A549 treated with RU486 at 1 μM for 4 hours (cell line): ENCODE results near the gene SERPING1. TPM values are rescaled to one million over a fixed set of nuclear protein-coding genes. Genes with fewer than 3 reads are reported as not detected.

Experiments used
- total RNA-seq: library from RNA; stranded (reverse); fragments of 200-300 nt; extraction: Qiagen RNA extraction; gene quantifications from 5 replicates; pipeline ENCODE4 v1.2.3, GENCODE V29; 2022; ENCODE audit warnings: low read depth

Gene SERPING1
- 0.27 to 1.7 TPM (median 0.38 TPM) in 5 replicates for total RNA-seq

GRCh38 chr11:57597461-57597915 is at the start of gene SERPING1:
Gene SERPING1, plus strand, starts transcription at chr11:57597685. Its CDS starts 586 bp downstream, at chr11:57598271.

GRCh38 chr11:57567515-57568329 is 29.8 kb upstream of the SERPING1 start, which contains the start of gene UBE2L6:
Gene UBE2L6, minus strand, starts transcription at chr11:57567672. Its CDS starts 61 bp downstream, at chr11:57567611.

GRCh38 chr11:57649826-57650738 is 52.6 kb downstream of the SERPING1 start, which contains the start of gene YPEL4:
Gene YPEL4, minus strand, starts transcription at chr11:57649912. Its CDS starts 2,805 bp downstream, at chr11:57647107.

GRCh38 chr11:57657194-57658022 is 59.9 kb downstream of the SERPING1 start, which contains the start of gene CLP1:
Gene CLP1, plus strand, starts transcription at chr11:57657762. Its CDS starts 1,715 bp downstream, at chr11:57659477.

Other genes starting within 250 kb of the SERPING1 start
- not detected in 5 replicates for gene PRG3, start 216.5 kb upstream of the SERPING1 start, total RNA-seq
- gene PRG2, start 207.0 kb upstream of the SERPING1 start, total RNA-seq, result 0.07 TPM in 1 of 5 replicates, not detected in the others
- 0.32 to 1.0 TPM (median 0.67 TPM) in 5 replicates for gene SLC43A3, start 170.6 kb upstream of the SERPING1 start, total RNA-seq
- 60.5 to 129 TPM (median 112 TPM) in 5 replicates for gene RTN4RL2, start 137.2 kb upstream of the SERPING1 start, total RNA-seq
- gene SLC43A1, start 82.0 kb upstream of the SERPING1 start, total RNA-seq, result 1.8 to 3.4 TPM (median 3.1 TPM) in 5 replicates
- gene TIMM10, start 66.9 kb upstream of the SERPING1 start, total RNA-seq, result 160 to 189 TPM (median 170 TPM) in 5 replicates
- not detected in 5 replicates for gene SMTNL1, start 60.1 kb upstream of the SERPING1 start, total RNA-seq
- gene UBE2L6, start 30.0 kb upstream of the SERPING1 start, total RNA-seq, result 29.5 to 37.8 TPM (median 32.7 TPM) in 5 replicates
- 0.32 to 0.39 TPM (median 0.34 TPM) in 5 replicates for gene YPEL4, start 52.2 kb downstream of the SERPING1 start, total RNA-seq
- gene CLP1, start 60.1 kb downstream of the SERPING1 start, total RNA-seq, result 26.9 to 33.2 TPM (median 29.0 TPM) in 5 replicates
- 70.5 to 76.1 TPM (median 73.5 TPM) in 5 replicates for gene ZDHHC5, start 70.4 kb downstream of the SERPING1 start, total RNA-seq
- 25.7 to 34.8 TPM (median 31.6 TPM) in 5 replicates for gene MED19, start 114.5 kb downstream of the SERPING1 start, total RNA-seq
- 144 to 163 TPM (median 153 TPM) in 5 replicates for gene TMX2, start 114.9 kb downstream of the SERPING1 start, total RNA-seq
- 113 to 160 TPM (median 140 TPM) in 5 replicates for gene SELENOH, start 143.8 kb downstream of the SERPING1 start, total RNA-seq
- gene BTBD18, start 154.1 kb downstream of the SERPING1 start, total RNA-seq, result not detected in 5 replicates
- 53.7 to 65.2 TPM (median 61.6 TPM) in 5 replicates for gene CTNND1, start 164.1 kb downstream of the SERPING1 start, total RNA-seq